Measurements from ENCODE around the gene CNTNAP4.

CNTNAP4 gene

GRCh38 chr16:76396977-76397376, 119.8 kb downstream of the CNTNAP4 start:
- DNase-seq (ENCODE audit: low read depth in 2 of 2): no peak

GRCh38 chr16:76409706-76410105, 132.5 kb downstream of the CNTNAP4 start:
- DNase-seq (ENCODE audit: low read depth in 2 of 2): no peak

- no peak for DNase-seq (ENCODE audit: low read depth in 2 of 2)
Observed at GRCh38 chr16:76421571-76421970, 144.4 kb downstream of the CNTNAP4 start.

- DNase-seq (ENCODE audit: low read depth in 2 of 2): no peak
Observed at GRCh38 chr16:76428858-76429257, 151.7 kb downstream of the CNTNAP4 start.

GRCh38 chr16:76441391-76441790, 164.2 kb downstream of the CNTNAP4 start:
- DNase-seq (ENCODE audit: low read depth in 2 of 2): no peak

GRCh38 chr16:76441876-76442275, 164.7 kb downstream of the CNTNAP4 start:
- no peak for DNase-seq (ENCODE audit: low read depth in 2 of 2)

- no peak for DNase-seq (ENCODE audit: low read depth in 2 of 2)
Observed at GRCh38 chr16:76443973-76444372, 166.8 kb downstream of the CNTNAP4 start.

GRCh38 chr16:76444832-76445231, 167.6 kb downstream of the CNTNAP4 start:
- DNase-seq (ENCODE audit: low read depth in 2 of 2): no peak

- no peak for DNase-seq (ENCODE audit: low read depth in 2 of 2)
Observed at GRCh38 chr16:76445815-76446214, 168.6 kb downstream of the CNTNAP4 start.

- DNase-seq (ENCODE audit: low read depth in 2 of 2): no peak
Observed at GRCh38 chr16:76446251-76446650, 169.1 kb downstream of the CNTNAP4 start.

GRCh38 chr16:76450890-76451289, 173.7 kb downstream of the CNTNAP4 start:
- no peak for DNase-seq (ENCODE audit: low read depth in 2 of 2)

GRCh38 chr16:76455257-76455656, 178.1 kb downstream of the CNTNAP4 start:
- DNase-seq (ENCODE audit: low read depth in 2 of 2): no peak

- no peak for DNase-seq (ENCODE audit: low read depth in 2 of 2)
Observed at GRCh38 chr16:76456016-76456415, 178.8 kb downstream of the CNTNAP4 start.

- no peak for DNase-seq (ENCODE audit: low read depth in 2 of 2)
Observed at GRCh38 chr16:76459111-76459510, 181.9 kb downstream of the CNTNAP4 start.

GRCh38 chr16:76461836-76462235, 184.6 kb downstream of the CNTNAP4 start:
- no peak for DNase-seq (ENCODE audit: low read depth in 2 of 2)

- DNase-seq (ENCODE audit: low read depth in 2 of 2): no peak
Observed at GRCh38 chr16:76464955-76465620, 187.9 kb downstream of the CNTNAP4 start.

GRCh38 chr16:76466871-76467270, 189.7 kb downstream of the CNTNAP4 start:
- no peak for DNase-seq (ENCODE audit: low read depth in 2 of 2)

GRCh38 chr16:76474048-76474447, 196.8 kb downstream of the CNTNAP4 start:
- DNase-seq (ENCODE audit: low read depth in 2 of 2): no peak

- no peak for DNase-seq (ENCODE audit: low read depth in 2 of 2)
Observed at GRCh38 chr16:76478105-76478504, 200.9 kb downstream of the CNTNAP4 start.

GRCh38 chr16:76483307-76483909, 206.2 kb downstream of the CNTNAP4 start:
- DNase-seq (ENCODE audit: low read depth in 2 of 2): no peak

GRCh38 chr16:76484020-76484419, 206.8 kb downstream of the CNTNAP4 start:
- DNase-seq (ENCODE audit: low read depth in 2 of 2): no peak

- DNase-seq (ENCODE audit: low read depth in 2 of 2): no peak
Observed at GRCh38 chr16:76486740-76487139, 209.5 kb downstream of the CNTNAP4 start.

GRCh38 chr16:76487411-76488064, 210.3 kb downstream of the CNTNAP4 start:
- DNase-seq (ENCODE audit: low read depth in 2 of 2): no peak

All from stimulated activated CD8-positive, alpha-beta memory T cell treated with anti-CD3 and anti-CD28 coated beads, Interleukin-15, amount 100 ng/mL, for 4 hours (primary cell).